Spleen (tissue), 7 donors: Measurements from ENCODE around the gene UST.

Experiments
- CTCF ChIP-seq, 11 experiments: fragments of 200-600 bp in 7 of 11; fragments of 450-650 bp in 4 of 11; sonication (generic) in 4 of 11; IDR thresholded peaks in 8 of 11; conservative IDR thresholded peaks in 3 of 11; 1 replicate in 7 of 11; 2 replicates in 4 of 11; pipeline versions ENCODE4 v1.4.0 to v1.8.0; 2016 to 2021; ENCODE audit warnings: antibody characterized with exemption in 11 of 11, inconsistent platforms in 4 of 11, mild to moderate bottlenecking in 1 of 11
- POLR2A ChIP-seq, 3 donors: fragments of 450-650 bp; IDR thresholded peaks; one replicate each; pipeline ENCODE4 v1.5.1; 2017; ENCODE audit warnings: antibody characterized with exemption in 3 of 3, mild to moderate bottlenecking in 1 of 3
- donor health status: DM: no; HTN: no; CAD: no; lungs with moderate emphysema.
- donor health status: DM: no; HTN: no; CAD: no.
- donor health status: DM: no; HTN: no; CAD: no.

GRCh38 chr6:148883270-148883669 lies 136.4 kb downstream of the UST start:
- TF ChIP-seq POLR2A (IDR thresholded peaks at IDR 0.05) (no peak), CTCF (IDR thresholded peaks at IDR 0.05 in 8 of 11, conservative IDR thresholded peaks at IDR 0.05 in 3 of 11) (no peak)
